Neural progenitor cell (in vitro differentiated cells): ENCODE data around the gene KRT79.

Experiments
- EZH2 ChIP-seq: fragments of 200-600 bp; sonication (generic); IDR thresholded peaks from 2 replicates; pipeline ENCODE4 v1.6.1; 2017; ENCODE audit warnings: antibody characterized with exemption, mild to moderate bottlenecking, moderate library complexity
- TF ChIP-seq, protein P1 (sequence below): fragments of 200-600 bp; sonication (generic); IDR thresholded peaks from 2 replicates; pipeline ENCODE4 v1.5.1; 2017; ENCODE audit warnings: antibody characterized with exemption, mild to moderate bottlenecking

- TF ChIP-seq, protein P1, sequence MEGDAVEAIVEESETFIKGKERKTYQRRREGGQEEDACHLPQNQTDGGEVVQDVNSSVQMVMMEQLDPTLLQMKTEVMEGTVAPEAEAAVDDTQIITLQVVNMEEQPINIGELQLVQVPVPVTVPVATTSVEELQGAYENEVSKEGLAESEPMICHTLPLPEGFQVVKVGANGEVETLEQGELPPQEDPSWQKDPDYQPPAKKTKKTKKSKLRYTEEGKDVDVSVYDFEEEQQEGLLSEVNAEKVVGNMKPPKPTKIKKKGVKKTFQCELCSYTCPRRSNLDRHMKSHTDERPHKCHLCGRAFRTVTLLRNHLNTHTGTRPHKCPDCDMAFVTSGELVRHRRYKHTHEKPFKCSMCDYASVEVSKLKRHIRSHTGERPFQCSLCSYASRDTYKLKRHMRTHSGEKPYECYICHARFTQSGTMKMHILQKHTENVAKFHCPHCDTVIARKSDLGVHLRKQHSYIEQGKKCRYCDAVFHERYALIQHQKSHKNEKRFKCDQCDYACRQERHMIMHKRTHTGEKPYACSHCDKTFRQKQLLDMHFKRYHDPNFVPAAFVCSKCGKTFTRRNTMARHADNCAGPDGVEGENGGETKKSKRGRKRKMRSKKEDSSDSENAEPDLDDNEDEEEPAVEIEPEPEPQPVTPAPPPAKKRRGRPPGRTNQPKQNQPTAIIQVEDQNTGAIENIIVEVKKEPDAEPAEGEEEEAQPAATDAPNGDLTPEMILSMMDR, result no peak
- no peak for TF ChIP-seq EZH2
Observed at GRCh38 chr12:52849511-52849910, 15.4 kb upstream of the KRT79 start.
